ENCODE data around the gene NLGN1. TPM values are rescaled to one million over a fixed set of nuclear protein-coding genes. Genes with fewer than 3 reads are reported as not detected.

The NLGN1 gene
- total RNA-seq, 1 donor from 2014 or later: 59.1 TPM

DNA sequence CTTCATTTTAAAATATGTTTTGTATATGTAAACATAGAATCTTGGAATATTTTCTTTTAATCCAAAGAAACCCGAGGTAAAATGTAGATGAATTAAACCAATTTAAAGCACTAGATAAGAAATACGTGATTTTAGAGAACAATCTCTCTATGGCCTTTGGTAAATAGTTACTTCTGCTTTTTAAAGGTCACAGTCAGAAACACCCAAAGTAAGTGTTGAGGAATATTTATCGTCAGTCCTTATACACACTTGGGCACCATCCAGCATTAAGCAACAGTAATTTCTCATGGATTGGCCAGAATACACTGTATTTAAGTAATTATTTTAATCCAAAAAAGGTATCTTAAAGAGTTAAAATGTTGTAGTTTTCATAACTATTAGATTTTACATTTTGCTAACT, 713.2 kb downstream of the NLGN1 start:
- no peak for DNase-seq (ENCODE audit: low spot score in 2 of 2)
- no peak for FAIRE-seq

DNA sequence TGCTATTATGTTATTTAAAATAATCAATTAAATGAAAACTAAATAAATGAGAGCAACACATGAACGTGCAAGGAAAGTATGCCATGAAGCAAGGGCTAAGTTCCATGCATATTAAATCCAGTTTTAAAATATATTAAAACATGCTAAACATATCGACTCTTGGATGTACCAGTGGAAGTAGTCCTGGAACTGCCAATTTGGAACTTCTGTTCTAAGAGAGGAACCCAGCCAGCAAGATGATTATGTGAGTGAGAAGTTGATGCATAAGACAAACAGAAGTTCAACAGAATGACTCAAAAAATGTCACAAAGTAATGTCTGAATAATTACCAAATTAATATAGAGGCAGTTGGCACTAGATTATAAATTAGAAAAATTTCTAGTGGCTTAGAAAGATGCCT, 714.2 kb downstream of the NLGN1 start:
- DNase-seq (ENCODE audit: low spot score in 2 of 2): no peak
- FAIRE-seq: no peak

DNA sequence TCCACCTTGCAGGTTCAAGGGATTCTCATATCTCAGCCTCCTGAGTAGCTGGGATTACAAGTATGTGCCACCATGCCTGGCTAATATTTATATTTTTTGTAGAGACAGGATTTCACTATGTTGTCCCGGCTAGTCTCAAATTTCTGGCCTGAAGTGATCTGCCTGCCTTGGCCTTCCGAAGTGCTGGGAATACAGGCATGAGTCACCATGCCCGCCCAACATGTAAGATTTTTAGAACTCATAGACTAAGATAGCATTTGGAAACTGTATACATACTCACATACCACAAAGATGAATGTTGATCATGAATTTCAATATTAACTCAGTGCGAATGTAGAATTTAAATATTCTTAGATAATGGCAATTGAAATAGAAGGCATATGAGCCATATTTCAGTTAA, 718.9 kb downstream of the NLGN1 start:
- DNase-seq (ENCODE audit: low spot score in 2 of 2) (no peak), FAIRE-seq (no peak)

DNA sequence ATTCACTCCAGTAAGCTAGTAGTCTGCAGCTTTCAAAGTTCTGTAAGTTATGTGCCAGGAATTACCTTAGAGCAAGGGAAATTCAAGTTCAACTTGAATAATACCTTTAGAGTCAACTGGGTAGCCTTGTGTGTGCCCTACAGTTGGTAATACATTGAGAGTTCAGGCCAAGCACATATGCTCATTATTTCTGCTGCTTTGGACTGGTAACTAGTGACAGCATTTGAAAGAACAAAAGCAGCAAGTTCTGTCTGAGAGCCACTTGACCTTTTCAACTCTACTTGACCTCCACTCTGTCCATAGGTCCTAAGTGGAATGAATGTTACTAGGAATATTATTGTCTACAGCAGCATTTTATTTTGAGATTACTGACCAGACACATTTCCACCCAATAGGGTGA, 723.5 kb downstream of the NLGN1 start:
- DNase-seq (ENCODE audit: low spot score in 2 of 2) (no peak), FAIRE-seq (no peak)

DNA sequence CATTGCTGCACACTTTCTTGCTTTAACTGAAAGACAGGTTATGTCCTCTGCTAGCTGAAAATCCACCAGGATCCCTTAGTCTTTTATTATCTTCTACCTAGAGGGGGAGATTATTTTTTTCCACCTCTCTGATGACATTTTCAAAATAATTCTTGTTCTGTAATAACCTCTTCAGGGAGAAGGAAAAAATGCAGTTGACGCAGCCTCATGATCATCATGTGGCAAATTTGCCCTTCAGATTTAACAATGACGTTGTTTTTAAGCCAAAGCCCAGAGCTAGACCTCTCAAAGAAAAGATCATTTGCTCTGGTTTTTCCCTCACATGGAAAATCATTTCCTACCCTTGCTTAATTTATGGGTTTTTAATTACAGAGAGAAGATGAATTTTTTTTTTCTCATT, 724.9 kb downstream of the NLGN1 start:
- no peak for DNase-seq (ENCODE audit: low spot score in 2 of 2)
- FAIRE-seq: no peak

DNA sequence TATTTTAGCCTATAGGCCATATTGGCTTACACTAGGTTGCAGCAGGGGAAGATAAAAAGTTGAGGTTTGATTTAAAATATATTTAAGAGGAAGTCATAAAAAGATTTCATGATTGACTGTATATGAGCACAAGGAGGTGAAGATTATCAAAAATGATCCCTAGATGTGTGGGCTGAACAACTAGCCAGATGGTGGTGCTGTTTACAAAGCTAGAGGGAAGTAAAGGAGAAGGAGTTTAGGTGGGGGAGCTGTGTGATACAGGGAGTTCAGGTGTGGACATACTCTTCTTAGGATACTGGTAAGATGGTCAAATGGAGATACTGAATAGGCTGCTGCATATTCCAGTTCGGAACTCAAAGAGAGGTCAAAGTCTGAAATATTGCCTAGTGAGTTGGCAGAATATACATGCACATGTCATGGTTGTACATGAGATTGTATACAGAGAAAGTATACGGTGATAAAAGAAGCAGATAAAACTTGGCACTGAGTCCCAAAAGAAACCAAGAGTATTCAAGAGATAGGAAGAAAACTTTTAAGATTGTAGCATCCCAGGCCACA, 727.8 kb downstream of the NLGN1 start:
- DNase-seq (ENCODE audit: low spot score in 2 of 2) (no peak), FAIRE-seq (no peak)

DNA sequence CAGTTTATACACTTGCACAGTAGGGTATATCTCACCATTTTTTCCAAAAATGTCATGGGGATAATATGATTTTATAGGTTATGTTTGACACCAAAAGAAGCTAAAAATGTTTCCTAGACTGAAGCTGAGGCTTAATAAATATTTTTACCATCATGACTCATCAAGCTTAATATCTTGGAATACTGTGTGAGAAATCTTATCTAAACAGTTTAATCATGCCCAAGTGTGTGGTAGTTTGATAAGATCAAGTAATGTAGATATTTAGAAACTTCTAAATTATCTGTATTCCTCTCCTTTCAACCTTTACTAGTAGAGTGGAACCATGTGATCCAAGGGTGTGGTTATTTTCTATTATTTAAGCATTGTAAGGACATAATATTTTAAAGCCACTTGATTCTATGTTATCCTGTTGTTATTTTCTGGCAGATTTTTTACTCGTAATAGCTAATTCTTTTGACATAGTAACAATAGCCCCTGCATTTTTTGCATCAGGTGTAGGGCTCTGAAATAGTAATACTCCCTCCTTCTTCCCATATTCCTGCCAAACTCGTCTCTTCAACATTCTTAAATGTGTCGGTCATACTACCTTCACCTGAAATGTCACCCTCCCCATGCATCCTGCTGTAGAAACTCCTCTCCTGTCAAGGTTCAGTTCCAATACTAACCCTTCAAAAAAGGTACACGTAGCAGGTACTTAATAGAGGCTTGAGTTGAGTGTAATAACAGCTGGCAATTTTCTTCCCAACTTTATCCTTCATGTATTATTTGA, 729.6 kb downstream of the NLGN1 start:
- DNase-seq (ENCODE audit: low spot score in 2 of 2) (no peak), FAIRE-seq (no peak)

DNA sequence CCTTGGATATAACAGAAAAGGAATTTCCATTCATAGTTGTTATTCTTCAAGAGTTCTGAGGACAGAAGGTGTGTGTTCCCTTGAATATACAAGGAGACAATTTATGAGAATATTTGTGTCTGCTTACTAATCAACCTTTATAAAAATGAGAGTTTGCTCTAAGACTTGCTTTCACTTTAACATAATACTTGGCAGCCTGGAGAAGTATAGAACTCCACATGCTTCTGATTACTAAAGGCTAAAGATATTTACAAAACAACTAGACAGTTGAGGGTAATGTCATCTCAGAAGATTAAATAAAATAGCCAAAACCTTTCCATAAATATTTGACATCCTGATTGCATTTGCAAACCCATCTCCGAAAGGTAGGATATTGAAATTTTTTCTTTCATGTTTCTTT, 734.5 kb downstream of the NLGN1 start:
- DNase-seq (ENCODE audit: low spot score in 2 of 2): no peak
- no peak for FAIRE-seq

DNA sequence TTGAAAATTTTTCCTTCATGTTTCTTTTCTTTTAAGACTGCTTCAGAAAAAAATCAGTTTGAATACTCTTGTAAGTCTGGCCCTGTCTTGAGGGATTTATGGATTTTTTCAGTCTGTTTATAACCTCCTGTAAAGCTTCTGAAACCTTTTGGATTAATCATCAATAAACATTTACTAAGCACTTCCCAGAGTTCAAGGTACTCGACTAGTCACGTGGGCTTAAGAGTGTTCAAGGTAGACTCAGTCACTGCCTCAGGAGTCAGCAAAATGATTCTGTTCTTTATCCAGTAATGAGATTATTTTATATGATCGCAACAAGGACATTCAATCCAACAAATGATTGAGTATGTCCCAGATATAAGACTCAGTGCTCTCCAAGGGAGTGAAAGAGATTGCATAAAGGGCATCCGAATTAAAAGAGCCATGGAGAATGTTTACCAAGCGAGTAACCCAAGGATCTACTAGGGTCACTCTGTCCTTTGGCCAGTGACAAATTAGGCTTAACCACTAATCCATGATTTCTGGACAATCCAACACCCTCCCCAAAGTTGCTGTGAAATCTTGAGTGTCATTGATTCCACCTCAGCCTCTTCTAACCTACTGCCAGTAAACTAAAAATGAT, 735.0 kb downstream of the NLGN1 start:
- DNase-seq (ENCODE audit: low spot score in 2 of 2) (no peak), FAIRE-seq (no peak)

DNA sequence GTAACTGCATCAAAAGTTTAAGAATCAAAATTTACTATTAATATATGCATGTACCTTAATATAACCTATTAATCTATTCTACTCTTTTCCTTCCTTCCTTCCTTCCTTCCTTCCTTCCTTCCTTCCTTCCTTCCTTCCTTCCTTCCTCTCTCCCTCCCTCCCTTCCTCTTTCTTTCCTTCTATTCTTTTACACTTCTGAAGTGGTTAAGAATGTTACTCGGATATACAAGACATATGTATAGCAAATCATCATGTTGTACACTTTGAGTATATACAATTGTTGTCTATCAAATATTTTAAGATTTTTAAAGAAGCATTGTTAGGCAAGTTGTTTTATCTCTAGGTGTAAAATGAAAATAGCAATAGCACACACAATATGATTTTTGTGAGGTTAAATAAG, 748.5 kb downstream of the NLGN1 start:
- no peak for DNase-seq (ENCODE audit: low spot score in 2 of 2)
- FAIRE-seq: no peak

DNA sequence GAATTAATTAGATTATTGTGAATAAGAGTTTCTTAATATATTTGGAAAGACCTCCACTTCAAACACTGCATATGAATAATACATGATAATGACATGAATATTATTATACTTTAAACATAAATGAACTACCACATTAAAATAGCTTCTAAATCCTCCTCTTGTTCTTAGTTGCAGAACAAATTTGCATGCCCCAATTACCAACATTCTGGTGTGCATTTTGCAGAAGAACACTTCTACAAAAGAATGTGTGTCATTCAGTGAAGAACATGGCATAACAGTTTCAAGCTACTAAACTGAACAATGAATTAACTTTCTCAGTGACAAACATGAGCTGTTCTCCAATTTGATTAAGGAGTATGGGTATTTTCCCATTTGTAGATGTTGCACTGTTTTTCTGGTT, 750.3 kb downstream of the NLGN1 start:
- DNase-seq (ENCODE audit: low spot score in 2 of 2) (no peak), FAIRE-seq (no peak)

DNA sequence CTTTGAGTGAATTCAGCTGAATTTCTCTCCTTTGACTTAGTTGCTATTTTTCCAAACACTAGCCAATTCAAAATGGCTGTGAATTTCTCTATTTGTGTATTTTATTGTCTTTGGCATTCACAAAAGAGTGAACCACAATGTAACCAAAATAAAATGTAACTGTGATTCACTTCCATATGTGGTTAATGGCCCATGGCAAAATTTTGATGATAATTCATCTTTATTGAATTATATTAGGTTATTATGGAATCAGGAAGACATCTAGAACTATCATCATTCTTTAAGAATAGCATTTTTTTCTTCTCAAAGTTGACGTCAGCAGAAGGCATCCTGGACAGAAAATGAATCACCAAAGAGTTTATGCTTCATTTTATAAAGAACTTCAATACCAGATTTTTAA, 756.3 kb downstream of the NLGN1 start:
- FAIRE-seq: no peak
- no peak for DNase-seq (ENCODE audit: low spot score in 2 of 2)

DNA sequence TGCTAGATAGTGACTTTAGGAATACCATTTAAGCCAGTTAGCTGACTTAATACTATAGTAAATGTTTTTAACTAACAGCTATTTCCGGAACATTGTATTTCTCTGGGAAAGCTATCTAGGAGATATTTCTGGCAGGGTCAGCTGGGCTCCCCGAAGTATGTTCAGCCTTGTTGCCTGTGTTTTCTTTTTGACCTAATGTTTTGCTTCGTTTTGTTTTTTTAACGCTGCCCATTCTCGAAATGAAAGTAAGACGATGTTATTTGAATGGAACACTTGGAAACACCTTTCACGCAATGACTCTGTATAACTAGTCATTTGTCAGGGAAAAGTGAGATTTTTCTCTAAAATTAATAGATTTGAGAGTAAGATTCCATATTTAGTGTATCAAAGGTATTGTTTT, 758.7 kb downstream of the NLGN1 start:
- FAIRE-seq: no peak
- DNase-seq (ENCODE audit: low spot score in 2 of 2): no peak

DNA sequence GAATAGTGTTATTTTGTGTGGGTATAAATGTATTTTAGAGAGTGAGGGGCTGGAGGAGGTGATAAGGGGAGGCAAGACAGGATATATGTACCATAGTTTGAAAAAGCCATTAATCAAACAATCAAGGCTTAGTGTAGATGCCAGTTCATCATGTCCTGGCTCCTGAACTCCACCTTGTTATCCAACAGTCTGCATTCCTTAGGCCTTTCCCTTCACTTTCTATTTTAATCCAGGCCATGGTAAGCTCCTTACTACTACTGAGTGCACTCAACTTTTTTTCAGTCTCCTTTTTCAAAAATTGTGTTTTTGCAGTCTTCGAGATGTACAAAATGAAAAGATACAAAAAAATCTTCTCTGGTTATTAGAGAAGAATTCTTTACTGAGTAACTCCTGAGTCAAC, 761.1 kb downstream of the NLGN1 start:
- FAIRE-seq (no peak), DNase-seq (ENCODE audit: low spot score in 2 of 2) (no peak)

DNA sequence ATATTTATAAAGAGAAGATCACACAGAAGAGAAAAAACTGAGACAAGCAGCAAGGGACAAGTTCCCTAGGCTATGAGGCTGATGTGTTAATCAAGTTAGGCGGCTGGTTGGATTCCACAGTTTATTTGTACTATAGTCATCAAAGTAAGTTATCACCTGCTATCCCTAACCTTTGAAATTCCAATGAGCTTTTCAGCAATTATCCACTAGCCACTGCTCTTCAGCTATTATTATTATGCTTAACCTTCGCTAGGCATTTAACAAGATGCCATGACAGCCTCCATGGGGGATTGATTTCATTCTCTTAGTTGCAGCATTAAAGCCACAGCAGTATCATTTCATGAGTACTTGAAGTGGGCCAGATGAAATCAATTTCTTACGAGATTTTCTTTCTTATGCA, 762.1 kb downstream of the NLGN1 start:
- FAIRE-seq (no peak), DNase-seq (ENCODE audit: low spot score in 2 of 2) (no peak)

DNA sequence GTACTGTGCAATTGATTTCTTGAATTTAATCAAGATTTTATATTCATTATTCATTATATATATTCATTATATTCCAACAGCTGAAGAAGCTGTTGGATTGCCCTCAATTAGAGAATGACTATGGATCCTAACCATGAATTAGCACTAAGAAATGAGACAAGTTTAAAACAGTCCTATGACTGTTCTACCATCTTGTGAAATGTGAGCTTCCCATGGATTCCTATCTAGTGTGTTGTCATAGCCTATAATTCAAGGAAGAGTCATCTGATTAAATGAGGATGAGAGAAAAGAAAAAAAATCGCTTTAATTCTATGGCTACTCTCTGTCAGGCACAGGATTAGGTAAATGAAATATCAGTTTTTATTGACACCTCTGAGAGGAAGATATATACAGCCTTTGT, 765.0 kb downstream of the NLGN1 start:
- FAIRE-seq: no peak
- DNase-seq (ENCODE audit: low spot score in 2 of 2): no peak

DNA sequence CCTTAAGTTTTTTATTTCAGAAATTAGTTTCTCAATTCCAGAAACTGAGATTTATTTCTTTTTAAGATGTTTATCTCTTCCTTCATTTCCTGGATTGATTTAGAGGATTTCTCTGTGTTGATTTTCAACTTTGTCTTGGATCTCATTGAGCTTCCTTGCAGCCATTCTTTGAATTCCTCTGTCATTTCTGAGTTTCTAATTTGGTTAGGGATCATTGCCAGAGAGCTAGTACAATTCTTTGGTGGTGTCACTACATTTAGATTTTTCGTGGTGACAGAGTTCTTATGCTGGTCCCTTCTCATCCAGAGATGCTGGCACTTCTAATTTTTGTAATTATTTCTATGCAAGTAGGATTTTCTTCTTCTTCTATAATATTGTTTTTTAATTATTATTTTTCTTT, 770.5 kb downstream of the NLGN1 start:
- DNase-seq (ENCODE audit: low spot score in 2 of 2) (no peak), FAIRE-seq (no peak)

DNA sequence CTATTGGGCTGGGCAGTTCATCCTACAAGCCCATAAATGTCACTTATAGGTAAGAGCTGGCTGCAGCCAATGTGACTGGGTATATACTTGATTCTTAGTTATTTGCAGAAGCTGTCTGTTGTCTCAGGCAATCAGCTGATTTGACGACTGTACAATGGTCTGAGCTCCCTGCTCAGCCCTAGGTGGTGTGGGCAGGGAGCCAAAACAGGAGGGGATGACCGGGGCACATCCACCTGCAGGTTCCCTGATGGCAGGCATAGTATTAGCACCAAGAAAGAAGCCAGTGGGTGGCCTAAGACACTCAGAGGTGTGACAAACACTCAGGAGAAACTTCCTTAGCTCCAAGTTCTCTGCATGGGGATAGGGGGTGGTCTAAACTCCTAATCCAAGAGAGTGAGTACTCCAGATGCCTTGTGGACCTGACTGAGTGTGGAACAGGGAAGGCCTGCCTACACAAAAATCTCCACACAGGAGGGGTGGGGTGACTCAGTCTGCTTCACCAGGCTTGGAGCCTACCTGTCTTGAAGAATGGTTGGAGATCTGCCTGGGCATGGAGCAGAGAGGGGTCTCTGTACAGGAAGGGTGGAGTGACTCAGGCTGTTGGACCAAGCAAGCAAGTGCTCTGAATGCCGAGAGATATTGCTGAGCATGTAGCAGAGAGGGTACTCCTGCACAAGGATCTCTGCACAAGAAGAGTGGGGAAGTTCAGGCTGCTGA, 771.2 kb downstream of the NLGN1 start:
- DNase-seq (ENCODE audit: low spot score in 2 of 2) (no peak), FAIRE-seq (no peak)

DNA sequence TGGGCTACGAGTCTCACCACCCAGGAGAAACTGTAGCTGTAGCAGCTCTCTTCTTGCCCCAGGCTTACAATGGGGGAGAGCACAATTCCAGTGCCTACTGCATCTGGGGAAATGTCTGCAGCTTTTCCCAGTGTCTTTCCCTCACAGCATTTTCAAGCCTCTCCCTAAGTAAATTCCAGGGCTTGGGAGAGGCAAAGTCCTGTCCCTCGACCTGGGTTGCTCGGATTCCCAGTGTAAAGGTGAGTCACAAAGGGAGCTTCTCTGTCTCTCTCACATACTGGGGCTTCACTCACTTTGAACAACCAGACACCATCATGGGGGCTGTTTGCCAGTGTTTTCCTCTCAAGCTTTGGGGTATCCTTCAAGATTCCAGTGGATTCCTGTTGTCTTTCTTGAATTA, 772.2 kb downstream of the NLGN1 start:
- FAIRE-seq (no peak), DNase-seq (ENCODE audit: low spot score in 2 of 2) (no peak)

DNA sequence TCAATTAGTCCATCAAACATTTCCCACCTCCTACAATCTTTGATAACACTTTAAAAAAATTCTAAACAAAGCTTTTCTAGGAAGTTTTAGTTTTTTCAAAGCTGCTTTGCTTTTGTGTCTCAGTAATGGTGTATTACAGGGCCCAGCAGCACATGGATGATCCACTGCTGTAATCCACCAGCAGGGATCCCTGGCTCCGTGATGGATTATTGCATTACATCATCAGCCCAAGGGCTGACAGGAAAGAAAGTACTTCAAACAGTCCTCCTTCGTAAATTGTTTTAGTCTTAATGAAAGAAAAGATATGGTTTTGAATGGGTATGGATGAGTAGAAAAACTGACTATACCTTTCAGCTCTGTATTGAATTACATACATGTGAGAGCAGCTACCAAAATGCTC, 772.7 kb downstream of the NLGN1 start:
- FAIRE-seq: no peak
- DNase-seq (ENCODE audit: low spot score in 2 of 2): no peak

DNA sequence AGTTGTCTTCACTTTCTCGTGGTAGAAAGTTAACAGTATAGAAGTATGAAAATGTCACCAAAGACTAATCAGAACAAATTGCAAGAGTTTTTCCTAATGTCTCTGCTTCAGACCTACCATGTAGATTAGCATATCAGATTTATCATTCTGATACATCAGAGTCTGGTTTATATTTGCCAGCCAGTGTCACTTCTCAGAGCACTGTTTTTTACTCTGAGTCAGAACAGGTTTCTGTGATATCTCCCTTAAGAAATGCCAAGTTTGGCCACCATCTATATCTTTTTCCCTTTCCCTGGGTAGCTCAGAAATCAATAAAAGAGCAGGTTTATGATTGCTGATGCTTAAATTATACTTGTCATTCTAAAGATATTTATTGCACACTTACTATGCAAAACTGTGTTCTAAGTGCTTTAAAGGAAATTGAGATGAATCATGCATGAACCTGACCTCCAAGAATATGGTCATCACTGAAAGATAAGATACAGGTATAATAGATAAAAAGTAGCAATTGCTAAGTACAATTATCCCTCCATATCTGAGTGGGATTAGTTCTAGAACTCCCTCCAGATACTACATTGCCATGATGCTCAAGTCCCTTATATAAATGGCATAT, 788.9 kb downstream of the NLGN1 start:
- FAIRE-seq: no peak
- no peak for DNase-seq (ENCODE audit: low spot score in 2 of 2)

Measured in frontal cortex (tissue), 4 donors.